Sciatic nerve (tissue), 2 donors: ENCODE measurements around the gene PTGER1. TPM values are rescaled to one million over a fixed set of nuclear protein-coding genes. Genes with fewer than 3 reads are reported as not detected.

ENCODE experiments used
- ATAC-seq: fragments of 200-7000 bp; cut with Tn5 transposase; one replicate; pipeline ENCODE4 v1.9.1; 2020; ENCODE audit warnings: mild to moderate bottlenecking, moderate library complexity
- DNase-seq: peaks from one replicate; pipeline ENCODE4 v3.0.0-alpha.2; 2020; ENCODE audit warnings: low spot score
- intact Hi-C: fragments of 100-400 bp; cut with DNase I; formaldehyde crosslinking; loops from one replicate; pipeline ENCODE4 v1.14.2; 2022
- total RNA-seq: library from RNA; stranded (reverse); fragmentation: NEBNext Ultra II Directional; extraction: Animal tissue kit (Norgen Biotek cat#: 25700); gene quantifications from one replicate; pipeline ENCODE4 v1.2.1, GENCODE V29; 2021
- donor health status: DM: no; HTN: no; CAD: no.
- donor health status: DM: no; HTN: no; CAD: no.

The PTGER1 gene
- total RNA-seq, 1 donor from 2014 or later, result 2.4 TPM

DNA sequence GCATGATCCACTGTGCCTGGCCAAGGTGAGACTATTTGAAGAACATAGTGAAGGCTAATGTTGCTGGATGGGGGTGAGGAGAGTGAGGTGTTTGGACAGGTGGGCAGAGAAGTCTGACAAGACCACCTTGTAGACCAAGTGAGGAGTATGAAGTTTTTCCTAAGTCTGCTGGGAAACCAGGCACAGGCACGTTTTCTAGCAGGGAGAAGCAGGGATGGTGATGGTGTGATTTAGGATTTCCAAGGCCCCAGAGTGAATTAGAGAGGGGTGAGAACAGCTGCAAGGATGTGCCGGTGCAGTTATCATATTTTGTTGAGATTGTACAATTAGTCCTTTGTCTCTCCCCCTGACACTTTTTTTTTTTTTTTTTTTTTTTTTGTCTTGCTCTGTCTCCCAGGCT, 47.7 kb downstream of the PTGER1 start:
- no peak for DNase-seq
- no peak for ATAC-seq
- intact Hi-C loops, result no loop called here

DNA sequence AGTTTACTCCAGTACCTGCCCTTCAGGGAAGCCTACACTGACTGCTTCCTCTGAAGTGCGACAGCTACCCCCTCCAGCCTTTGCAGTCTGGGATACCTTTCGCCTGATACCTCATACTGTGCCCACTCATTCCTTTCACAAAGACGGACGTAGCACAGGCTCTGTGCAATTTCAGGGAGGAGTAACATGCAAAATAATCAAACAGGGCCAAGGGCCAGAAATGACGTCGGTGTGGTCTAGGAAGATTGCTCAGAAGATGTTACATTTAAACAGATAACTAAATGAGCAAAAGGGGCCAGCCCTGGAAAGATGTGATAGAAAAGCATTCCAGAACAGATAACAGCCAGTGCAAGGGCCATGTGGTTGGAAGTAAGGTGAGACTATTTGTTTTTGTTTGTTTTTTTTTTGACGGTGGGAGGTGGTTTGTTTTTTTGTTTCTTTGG, 49.4 kb downstream of the PTGER1 start:
- DNase-seq (no peak), ATAC-seq (no peak)
- intact Hi-C loops, result no loop called here

Other genes starting within 250 kb of the PTGER1 start
- 38.7 TPM for gene ADGRE5, start 93.9 kb downstream of the PTGER1 start, total RNA-seq
- 44.2 TPM for gene DDX39A, start 56.0 kb downstream of the PTGER1 start, total RNA-seq
- 116 TPM for gene PKN1, start 42.0 kb downstream of the PTGER1 start, total RNA-seq
- gene GIPC1, start 20.8 kb upstream of the PTGER1 start, total RNA-seq, result 50.2 TPM
- 86.0 TPM for gene DNAJB1, start 43.0 kb upstream of the PTGER1 start, total RNA-seq
- gene TECR, start 54.2 kb upstream of the PTGER1 start, total RNA-seq, result 101 TPM
- gene NDUFB7, start 96.7 kb upstream of the PTGER1 start, total RNA-seq, result 130 TPM
- gene CLEC17A, start 107.7 kb upstream of the PTGER1 start, total RNA-seq, result 0.76 TPM
- 1.9 TPM for gene ADGRE3, start 199.5 kb upstream of the PTGER1 start, total RNA-seq
- 39.3 TPM for gene ZNF333, start 214.7 kb upstream of the PTGER1 start, total RNA-seq